HG03558 (cell line): Measurements from ENCODE around the gene DLK2.
"Not testable (repeated sequence)": the region's sequence is repeated elsewhere in the genome, so short reads cannot be mapped to it uniquely, and the experiment has no call there.

Experiments
- ATAC-seq: cut with Tn5 transposase; IDR thresholded peaks from one replicate; pipeline ENCODE4 v1.9.1; 2021; ENCODE audit warnings: moderate number of reproducible peaks; ENCODE audit not compliant: unreplicated experiment; ENCODE audit errors: extremely low read depth

The DLK2 gene

GRCh38 chr6:43488667-43489276 is 33.4 kb upstream of the DLK2 start:
- no peak for ATAC-seq

GRCh38 chr6:43481591-43482236 is 26.4 kb upstream of the DLK2 start:
- ATAC-seq = no peak

DNA sequence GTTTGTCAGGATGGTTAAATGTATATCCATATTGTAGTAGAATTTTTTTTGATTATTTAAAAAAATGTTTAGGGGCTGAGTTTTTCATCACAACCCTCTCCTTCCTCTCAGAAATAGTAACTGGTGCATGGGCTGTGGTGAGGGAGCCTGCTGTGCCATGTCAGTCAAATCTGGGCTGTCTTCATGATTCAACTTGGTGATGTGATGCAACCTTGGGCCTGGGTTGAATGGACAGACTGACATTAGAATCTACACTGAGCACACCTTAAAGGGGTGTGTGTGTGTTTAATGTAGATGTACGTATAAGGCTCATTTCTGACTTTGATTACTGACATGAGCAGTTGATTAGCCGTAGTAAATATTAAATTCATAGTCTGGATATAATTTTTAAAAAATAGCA is 25.7 kb upstream of the DLK2 start:
- no peak for ATAC-seq

DNA sequence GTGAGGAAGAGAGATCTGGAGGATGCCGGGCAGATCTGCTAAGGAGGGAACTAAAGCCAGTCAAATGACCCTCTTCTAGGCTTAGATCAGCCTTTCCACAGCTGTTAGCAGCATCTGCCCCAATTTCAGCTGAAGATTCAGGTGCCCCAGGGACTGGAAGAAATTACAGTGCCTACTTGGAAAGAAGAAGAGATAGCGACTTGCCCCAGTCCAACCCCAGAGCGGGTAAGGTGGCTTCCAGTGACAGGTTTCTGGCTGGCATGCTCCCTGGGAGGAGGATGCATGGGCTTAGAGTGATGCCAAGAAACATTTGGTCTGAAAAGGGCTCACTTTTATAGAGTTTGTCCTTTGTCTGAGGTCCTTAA is 22.6 kb upstream of the DLK2 start:
- no peak for ATAC-seq

DNA sequence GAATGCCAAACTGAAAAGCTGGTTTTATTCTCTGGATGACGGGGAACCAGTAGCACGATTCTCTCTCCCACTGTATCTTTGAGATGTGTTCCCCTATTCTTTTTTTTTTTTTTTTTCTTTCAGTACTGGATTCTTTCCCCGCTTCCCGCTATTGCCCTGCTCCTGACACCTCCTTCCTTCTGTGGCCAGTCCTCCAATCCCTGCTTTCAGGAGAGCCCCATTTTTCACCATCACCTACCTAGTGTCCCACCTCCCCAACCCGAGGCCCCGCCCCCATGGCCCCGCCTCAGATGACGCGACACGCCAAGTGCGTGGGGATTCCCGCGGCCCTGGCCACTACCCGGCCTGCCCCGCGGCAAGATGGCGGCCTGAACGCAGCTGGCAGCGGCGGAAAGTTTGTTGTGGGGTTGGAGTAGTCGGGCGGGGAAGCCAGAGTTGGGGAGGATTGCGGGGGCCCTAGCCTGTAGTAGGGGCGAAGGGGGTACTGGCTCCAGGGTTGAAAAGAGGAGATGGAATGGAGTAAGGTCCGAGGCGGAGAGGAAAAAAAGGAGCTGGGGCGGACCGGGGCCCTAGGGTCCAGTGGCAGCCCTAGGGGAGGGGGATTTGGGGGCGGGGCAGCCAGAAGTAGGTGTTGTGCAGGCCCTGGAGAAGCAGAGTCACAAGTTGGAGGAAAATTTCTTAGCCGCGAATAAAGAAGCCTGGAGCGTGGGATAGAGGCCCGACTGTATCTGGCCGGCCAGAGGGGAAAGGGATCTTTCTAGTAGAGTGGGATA is 22.1 kb upstream of the DLK2 start, which contains the start of gene TJAP1:
TJAP1 (plus strand) TSS at position 336 of the 773 bp plus-strand sequence. CDS start 21,432 bp downstream, outside the sequence.
- no peak for ATAC-seq

- no peak for ATAC-seq
Measured at GRCh38 chr6:43476746-43477145, 21.4 kb upstream of the DLK2 start.

DNA sequence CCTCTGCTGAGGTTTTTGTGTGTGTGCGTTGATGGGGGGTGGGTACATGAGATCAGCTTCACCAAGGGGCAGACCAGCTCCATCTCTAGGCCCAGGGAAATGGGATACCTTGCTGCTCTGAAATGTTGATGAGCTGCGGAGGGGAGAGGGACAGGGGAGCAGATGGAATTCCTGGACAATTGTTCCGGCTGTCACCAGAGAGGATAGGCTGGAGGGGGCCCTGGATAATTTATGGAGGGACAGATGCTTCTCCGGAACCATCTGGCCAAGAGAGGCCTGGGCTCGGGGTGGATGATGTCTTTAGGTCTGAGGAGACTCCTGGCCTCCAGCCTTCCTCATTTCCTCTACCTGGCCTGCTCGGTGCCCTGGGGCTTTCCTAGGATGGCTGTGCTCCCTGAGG is 20.2 kb upstream of the DLK2 start:
- ATAC-seq = no peak

GRCh38 chr6:43472515-43472914 is 17.2 kb upstream of the DLK2 start:
- no peak for ATAC-seq

GRCh38 chr6:43471399-43471798 is 16.1 kb upstream of the DLK2 start:
- ATAC-seq = no peak

DNA sequence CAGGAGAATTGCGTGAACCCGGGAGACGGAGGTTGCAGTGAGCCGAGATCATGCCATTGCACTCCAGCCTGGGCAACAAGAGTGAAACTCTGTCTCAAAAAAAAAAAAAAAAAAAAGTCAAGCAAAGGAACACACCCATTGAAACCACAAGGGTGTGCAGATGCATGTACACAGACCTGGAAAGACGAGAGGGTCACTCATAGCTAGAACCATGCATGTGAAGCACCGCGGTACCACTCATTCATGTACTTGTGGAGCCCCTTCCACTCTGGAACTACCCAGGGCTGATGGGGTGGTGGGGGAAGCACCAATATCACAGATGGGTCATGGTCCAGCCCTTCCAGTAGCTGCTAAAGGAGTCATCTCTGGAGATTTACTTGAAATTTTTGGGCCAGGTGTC is 14.6 kb upstream of the DLK2 start:
- no peak for ATAC-seq

GRCh38 chr6:43468748-43469681 is 13.7 kb upstream of the DLK2 start:
- ATAC-seq = no peak

- no peak for ATAC-seq
Measured at GRCh38 chr6:43468240-43468639, 12.9 kb upstream of the DLK2 start.

GRCh38 chr6:43467752-43468151 is 12.4 kb upstream of the DLK2 start:
- ATAC-seq = no peak

DNA sequence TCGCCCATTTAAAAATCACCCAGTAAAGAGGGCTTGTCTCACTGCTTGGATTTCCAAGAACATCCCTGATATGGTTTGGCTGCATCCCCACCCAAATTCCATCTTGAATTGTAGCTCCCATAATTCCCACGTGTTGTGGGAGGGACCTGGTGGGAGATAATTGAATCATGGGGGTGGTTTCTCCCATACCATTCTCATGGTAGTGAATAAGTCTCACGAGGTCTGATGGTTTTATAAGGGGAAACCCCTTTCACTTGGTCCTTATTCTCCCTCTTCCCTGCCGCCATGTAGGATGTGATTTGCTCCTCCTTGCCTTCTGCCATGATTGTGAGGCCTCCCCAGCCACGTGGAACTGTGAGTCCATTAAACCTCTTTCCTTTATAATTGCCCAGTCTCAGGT is 11.9 kb upstream of the DLK2 start:
- not testable (repeated sequence) for ATAC-seq

DNA sequence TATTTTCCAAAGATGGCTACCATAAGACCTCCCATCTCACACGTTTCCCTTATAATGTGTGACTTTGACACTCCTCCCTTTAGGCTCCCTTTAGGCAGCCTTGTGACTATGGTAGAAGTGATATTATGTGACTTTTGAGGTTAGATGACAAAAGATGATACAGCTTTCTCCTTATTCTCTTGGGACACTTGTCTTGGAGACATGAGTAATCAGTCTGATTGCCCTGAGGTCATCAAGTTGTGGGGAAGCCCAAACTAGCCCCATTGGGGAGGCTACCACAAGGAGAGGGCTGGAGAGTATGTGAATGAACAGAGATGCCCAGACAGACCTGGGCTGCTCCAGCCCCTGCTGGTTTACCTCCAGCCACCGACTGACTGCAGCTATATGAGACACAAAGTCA is 10.6 kb upstream of the DLK2 start:
- no peak for ATAC-seq

- ATAC-seq = no peak
Measured at GRCh38 chr6:43464337-43464736, 9.0 kb upstream of the DLK2 start.

- no peak for ATAC-seq
Measured at GRCh38 chr6:43461936-43462335, 6.6 kb upstream of the DLK2 start.

- ATAC-seq = no peak
Measured at GRCh38 chr6:43460032-43460431, 4.7 kb upstream of the DLK2 start.

DNA sequence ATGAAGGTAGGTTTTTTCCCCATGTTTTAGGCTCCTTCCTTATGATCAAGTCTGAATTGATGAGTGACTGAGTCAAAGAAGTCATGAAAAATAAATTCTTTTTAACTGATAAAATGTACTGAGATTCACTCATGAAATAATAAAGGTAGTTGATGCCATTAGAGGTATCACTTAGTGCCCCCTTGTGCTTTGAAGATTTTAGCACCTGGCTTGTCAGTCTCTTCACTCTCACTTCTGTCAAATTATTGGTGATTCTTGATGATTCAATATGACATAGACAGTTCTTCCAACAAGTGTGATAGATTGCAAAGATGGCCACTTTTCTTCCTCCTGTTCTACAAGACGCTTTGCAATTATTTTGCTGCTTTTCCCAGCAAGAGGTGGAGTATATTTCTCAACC is 4.2 kb upstream of the DLK2 start:
- ATAC-seq = no peak

DNA sequence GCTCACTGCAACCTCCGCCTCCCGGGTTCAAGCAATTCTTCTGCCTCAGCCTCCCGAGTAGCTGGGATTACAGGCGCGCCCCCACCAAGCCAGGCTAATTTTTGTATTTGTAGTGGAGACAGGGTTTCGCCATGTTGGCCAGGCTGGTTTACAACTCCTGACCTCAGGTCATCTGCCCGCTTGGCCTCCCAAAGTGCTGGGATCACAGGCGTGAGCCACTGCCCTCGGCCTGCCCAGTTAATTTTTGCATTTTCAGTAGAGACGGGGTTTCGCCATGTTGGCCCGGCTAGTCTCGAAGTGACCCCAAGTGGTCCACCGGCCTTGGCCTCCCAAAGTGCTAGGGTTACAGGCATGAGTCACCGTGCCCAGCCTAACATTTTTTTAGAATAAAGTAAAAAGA is 2.8 kb upstream of the DLK2 start:
- ATAC-seq = not testable (repeated sequence)
